HG02981 (cell line): Measurements from ENCODE around the gene BCKDHA.
A peak's percentile ranks its signal among the peaks of the same experiment; 100 is the strongest.
"Not testable (repeated sequence)": the region's sequence is repeated elsewhere in the genome, so short reads cannot be mapped to it uniquely, and the experiment has no call there.

ENCODE experiments used
- ATAC-seq: cut with Tn5 transposase; IDR thresholded peaks from one replicate; pipeline ENCODE4 v1.9.1; 2021; ENCODE audit warnings: mild to moderate bottlenecking, moderate library complexity; ENCODE audit not compliant: unreplicated experiment

BCKDHA gene

GRCh38 chr19:41442473-41443355 lies 45.1 kb downstream of the BCKDHA start, which contains the start of gene ERICH4:
TSS of gene ERICH4 (plus strand) at chr19:41443156. CDS start at chr19:41443170, 14 bp downstream.
- ATAC-seq, result no peak

DNA sequence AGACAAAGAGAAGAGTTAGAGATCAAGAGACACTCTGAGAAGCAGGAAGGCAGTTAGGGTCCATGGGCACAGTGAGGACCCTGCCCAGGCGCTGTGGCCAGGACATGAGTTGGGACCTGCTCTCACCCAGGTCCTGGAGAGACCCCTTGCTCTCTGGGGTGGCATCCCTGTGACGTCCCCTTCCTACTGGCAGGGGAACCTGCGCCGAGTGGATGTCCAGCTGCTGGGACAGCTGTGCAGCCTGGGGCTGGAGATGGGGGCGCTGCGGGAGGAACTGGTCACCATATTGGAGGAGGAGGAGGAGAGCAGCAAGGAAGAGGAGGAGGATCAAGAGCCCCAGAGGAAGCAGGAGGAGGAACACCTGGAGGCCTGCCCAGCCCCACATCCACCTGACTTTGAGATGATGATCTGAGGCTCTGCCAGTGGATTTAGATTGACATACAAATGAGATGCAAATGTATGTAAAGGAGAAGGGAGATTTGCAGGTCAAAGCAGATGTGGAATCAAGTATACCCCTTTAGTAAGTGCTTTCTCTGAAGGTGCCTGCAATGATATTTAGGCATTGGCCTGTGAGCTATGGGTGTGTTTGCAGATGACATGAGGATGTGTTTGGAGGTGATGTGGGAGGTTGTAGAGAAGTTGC lies 46.3 kb downstream of the BCKDHA start:
- ATAC-seq, result no peak

DNA sequence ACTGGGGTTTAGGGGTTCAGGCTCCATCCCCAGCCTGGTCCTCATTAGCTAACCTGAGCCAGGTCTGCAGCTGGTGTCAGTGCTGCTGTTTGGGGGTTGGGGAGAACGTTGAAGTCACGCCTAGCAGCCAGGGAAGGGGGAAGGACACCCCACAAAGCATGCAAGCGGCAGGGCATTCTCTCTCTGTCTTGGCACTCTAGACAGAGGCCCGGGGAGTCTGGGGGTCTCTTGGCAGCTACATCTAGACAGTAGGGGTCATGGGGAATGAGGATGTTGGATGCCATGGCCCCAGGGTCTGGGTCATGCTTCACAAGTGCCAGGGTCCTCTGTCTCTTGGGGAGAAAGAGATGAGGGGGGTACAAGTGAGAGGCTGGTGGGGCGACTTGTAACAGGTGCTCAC lies 48.0 kb downstream of the BCKDHA start:
- no peak for ATAC-seq

DNA sequence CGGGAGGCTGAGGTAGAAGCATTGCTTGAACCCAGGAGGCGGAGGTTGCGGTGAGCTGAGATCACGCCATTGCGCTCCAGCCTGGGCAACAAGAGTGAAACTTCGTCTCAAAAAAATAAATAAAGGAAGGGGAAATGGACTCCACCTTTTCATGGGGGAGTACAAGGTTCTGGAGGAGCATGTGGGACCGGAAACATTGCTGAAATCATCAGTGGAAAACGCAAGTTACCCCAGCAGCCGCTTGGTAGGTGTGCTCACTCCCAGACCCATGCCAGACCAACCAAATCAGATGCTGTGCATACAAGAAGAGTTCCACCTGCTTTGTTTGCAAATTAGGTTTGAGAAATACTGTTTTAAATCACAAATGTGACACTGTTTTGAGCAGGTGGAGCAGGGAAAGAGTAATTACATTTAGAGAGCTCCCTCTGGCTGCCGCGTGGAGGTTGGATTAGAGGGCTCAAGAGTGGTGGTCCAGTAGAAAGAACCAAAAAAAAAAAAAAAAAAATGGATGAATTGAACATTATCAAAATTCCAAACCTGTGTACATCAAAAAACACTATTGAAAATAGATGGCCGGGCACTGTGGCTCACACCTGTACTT lies 50.2 kb downstream of the BCKDHA start:
- ATAC-seq, result no peak

GRCh38 chr19:41449079-41449864 lies 51.7 kb downstream of the BCKDHA start:
- peak; percentile 51 for ATAC-seq

GRCh38 chr19:41449865-41450178 lies 52.2 kb downstream of the BCKDHA start:
- no peak for ATAC-seq

GRCh38 chr19:41452584-41453275 lies 55.1 kb downstream of the BCKDHA start:
- ATAC-seq, result no peak

GRCh38 chr19:41455936-41456335 lies 58.3 kb downstream of the BCKDHA start:
- no peak for ATAC-seq

GRCh38 chr19:41456342-41456918 lies 58.8 kb downstream of the BCKDHA start:
- no peak for ATAC-seq

DNA sequence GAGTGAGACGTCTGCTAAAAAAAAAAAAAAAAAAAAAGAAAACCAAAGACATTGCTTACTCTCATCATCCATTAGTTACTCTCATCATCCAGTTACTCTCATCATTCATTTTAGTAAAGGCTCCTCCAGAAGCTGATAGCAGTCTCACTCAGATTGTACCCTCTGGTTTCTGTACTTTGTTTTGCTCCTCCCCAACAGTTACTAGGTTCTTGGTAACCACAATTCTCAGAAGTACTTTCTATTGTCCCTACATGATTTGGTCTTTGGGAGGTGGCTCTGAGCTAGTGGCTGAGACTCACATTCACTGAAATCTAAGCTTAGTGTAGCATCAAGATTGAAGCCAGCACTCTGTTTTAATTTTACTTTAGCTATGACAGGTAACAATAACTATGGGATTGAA lies 59.6 kb downstream of the BCKDHA start:
- peak; percentile 86 for ATAC-seq

- ATAC-seq, result no peak
Observed at GRCh38 chr19:41462497-41462896, 64.9 kb downstream of the BCKDHA start.

DNA sequence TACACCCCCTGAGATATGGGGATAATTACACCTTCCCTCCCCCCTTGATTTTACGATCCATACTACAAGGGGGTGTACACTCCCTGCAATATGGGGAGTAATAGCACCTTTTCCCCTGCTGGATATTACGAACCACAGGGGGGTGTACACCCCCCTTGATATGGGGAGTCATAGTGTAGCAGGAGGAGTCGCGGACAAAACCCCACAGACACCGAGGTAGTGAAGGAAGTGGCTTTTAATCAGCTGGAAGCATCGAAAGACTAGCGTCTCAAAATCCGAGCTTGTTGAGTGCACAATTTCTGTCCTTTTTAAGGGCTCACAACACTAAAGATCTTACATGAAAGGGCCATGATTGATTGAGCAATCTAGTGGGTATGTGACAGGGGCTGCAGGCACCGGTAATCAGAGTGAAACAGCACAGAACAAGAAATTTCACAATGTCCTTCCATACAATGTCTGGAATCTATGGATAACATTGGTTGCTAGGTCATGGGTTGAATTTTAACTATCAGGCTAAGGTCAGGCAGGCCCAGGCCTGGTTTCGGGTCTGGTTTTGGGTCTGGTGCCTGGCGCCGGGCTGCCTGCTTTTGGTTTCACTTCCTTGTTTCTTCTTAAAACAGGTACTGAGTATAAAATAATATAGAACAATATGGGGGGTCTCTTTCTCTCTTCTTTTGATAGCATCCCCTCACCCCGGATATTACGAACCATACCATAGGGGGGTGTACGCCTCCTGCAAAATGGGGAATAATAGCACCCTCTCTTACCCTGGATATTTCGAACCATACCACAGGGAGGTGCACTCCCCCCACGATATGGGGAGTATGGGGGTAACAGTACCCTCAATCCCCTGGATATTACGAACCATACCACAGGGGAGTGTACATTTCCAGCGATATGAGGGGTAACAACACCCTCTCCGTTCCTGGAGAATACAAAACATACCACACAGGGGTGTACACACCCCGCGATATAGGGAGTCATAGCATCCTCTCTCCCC lies 65.9 kb downstream of the BCKDHA start:
- not testable (repeated sequence) for ATAC-seq
